ENCODE data around the gene MYO5A. TPM values are rescaled to one million over a fixed set of nuclear protein-coding genes. Genes with fewer than 3 reads are reported as not detected.

The MYO5A gene
- total RNA-seq, 4 donors from 2014 or later: 10.3 to 26.0 (median 22.7) TPM

DNA sequence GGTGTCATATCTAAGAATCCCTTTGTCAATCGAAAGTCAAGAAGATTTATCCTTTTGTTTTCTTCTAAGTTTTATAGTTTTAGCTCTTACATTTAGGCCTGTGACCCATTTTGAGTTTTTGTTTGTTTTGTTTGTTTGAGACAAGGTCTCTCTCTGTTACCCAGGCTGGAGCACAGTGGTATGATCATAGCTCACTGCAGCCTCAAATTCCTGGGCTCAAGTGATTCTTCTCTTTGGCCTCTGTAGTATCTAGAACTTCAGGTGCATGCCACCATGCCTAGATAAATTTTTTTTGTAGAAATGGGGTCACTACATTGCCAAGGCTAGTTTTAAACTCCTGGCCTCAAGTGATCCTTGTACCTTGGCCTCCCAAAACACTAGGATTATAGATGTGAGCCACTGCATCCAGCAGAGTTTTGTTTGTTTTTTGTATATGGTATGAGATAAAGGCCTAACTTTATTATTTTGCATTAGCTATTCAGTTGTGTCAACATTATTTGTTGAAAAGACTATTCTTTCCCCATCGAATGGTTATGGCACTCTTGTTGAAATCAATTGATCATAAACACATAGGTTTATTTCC lies 227.3 kb downstream of the MYO5A start:
- DNase-seq: no peak
- Histone ChIP-seq H3K36me3 (no peaks in the 10 kb centered on the region), H3K27ac (no peak overlapping the region)

DNA sequence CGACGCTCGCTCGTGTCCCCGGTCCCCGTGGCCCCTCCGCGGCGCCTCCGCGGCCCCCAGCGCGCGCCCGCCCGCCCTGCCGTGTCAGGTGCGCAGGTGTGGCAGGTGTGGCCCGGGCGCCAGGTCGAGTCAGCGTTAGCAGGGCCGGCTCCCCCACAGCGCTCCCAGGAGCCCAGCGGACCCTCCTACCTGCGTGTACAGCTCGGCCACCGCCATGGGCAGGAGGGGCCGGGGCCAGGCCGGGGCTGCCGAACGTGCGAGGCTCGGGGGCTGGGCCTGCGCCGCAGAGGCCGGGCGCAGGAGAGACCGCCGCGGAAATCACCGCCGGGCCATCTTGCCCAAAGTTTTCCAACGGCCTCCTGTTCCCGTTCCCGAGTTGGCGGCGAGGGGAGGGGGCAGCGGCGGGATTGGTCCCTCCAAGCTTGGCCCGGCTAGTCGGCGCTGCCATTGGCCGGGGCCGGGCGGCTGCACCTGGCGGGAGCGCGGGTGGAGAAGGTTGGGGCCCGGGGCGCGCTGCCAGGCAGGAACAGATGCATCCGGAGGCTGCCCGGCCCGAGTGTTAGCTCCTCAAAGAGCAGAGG lies 233.2 kb downstream of the MYO5A start, which contains the start of gene MYO5C:
Gene MYO5C, minus strand, starts transcription at position 384 of the 581 bp plus-strand sequence. Its CDS starts 168 bp downstream, at position 216.
- H3K27ac ChIP-seq: peak within 1 kb of the TSS; percentile 60 to 84
- TF ChIP-seq POLR2A (IDR thresholded peaks at IDR 0.05): peak; percentile 66 to 75
- TF ChIP-seq, protein P1, sequence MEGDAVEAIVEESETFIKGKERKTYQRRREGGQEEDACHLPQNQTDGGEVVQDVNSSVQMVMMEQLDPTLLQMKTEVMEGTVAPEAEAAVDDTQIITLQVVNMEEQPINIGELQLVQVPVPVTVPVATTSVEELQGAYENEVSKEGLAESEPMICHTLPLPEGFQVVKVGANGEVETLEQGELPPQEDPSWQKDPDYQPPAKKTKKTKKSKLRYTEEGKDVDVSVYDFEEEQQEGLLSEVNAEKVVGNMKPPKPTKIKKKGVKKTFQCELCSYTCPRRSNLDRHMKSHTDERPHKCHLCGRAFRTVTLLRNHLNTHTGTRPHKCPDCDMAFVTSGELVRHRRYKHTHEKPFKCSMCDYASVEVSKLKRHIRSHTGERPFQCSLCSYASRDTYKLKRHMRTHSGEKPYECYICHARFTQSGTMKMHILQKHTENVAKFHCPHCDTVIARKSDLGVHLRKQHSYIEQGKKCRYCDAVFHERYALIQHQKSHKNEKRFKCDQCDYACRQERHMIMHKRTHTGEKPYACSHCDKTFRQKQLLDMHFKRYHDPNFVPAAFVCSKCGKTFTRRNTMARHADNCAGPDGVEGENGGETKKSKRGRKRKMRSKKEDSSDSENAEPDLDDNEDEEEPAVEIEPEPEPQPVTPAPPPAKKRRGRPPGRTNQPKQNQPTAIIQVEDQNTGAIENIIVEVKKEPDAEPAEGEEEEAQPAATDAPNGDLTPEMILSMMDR (IDR thresholded peaks at IDR 0.05): no peak

More for the DNA sequence above, 227.3 kb downstream of the MYO5A start:
- intact Hi-C loops (cut with DNase I; ENCODE audit: low total_unique reads): no loop called here
- H3K27me3 ChIP-seq: no peaks in the 10 kb centered on the region
- no peaks in the 10 kb centered on the region for H3K4me1 ChIP-seq
- H3K4me3 ChIP-seq: no peak overlapping the region
- H3K9me3 ChIP-seq: no peaks in the 10 kb centered on the region
- TF ChIP-seq, protein P1 (IDR thresholded peaks at IDR 0.05): no peak
- no peak for TF ChIP-seq POLR2A (IDR thresholded peaks at IDR 0.05)

DNA sequence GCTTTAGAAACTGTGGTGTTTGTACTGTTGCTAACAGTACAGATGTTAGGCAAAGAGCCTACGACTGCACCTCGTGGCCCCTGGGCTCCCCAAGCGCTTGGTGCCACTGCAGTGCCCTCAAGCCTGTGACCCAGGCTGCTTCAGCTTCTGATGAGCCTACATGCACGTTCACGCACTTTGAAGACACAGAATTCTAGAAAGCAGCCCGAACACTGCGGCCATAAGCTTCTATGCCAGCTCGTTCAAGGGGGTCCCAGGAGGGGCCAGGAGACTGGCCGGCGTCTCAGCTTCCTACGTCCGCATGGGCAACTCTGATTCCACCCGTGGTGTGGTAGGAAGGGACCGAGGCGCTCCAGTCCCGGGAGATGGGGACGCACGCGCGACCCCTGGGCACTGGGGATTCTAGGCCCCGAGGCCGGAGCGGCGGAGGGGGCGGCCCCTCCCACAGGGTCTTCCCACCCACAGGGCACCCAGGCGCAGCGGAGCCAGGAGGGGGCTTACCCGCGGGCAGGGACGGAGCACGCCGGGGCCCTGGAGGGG lies 233.7 kb downstream of the MYO5A start:
- H3K4me3 ChIP-seq: peak overlapping the region; percentile 9 to 27

More for the DNA sequence above, 233.2 kb downstream of the MYO5A start, which contains the start of gene MYO5C:
- H3K27me3 ChIP-seq: peaks cover 5 to 6% of the 10 kb centered on the region in 2 donors
- no peaks in the 10 kb centered on the region for H3K9me3 ChIP-seq
- peaks cover 0 to 9% of the 10 kb centered on the region in 2 donors for H3K4me1 ChIP-seq
- H3K4me3 ChIP-seq: peak within 1 kb of the TSS; percentile 9 to 27
- peak; percentile 42 to 74 for DNase-seq
- intact Hi-C loops (cut with DNase I; ENCODE audit: low total_unique reads): no loop called here
- no peaks in the 10 kb centered on the region for H3K36me3 ChIP-seq

DNA sequence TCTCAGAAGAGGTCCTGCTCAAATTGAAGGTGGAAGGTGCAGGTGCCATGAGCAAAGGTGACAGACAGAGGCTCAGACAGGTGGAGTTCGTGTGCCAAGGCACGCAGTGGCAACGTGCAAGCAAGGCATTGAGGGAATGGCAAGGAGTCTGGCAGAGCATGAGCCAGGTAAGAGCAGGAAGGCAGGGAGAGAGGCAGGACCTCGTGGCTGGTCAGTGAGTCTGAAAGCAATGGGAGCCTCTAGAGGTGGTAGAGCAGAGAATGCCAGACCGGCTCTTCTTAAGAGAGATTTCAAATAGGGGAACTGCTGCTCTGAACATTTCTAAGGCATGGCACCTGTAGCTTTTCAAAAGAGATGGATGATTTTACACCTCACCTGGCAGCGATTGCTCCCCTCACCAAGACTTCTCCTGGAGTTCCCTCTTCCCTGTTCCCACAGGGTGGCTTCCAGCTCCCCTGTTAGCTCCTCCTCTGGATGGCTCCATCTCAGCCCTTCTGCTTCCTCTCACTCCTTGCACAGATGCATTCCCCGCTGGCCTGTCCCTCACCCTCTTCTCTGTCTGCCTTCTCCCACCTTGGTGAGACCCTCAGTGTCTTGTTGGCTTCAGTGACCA lies 235.8 kb downstream of the MYO5A start:
- intact Hi-C loops (cut with DNase I; ENCODE audit: low total_unique reads): no loop called here
- Histone ChIP-seq H3K4me3 (no peak overlapping the region), H3K27ac (peak overlapping the region in 1 of 2 donors; percentile 84), H3K27me3 (peaks cover 5 to 6% of the 10 kb centered on the region in 2 donors), H3K4me1 (peaks cover 0 to 9% of the 10 kb centered on the region in 2 donors), H3K36me3 (no peaks in the 10 kb centered on the region), H3K9me3 (no peaks in the 10 kb centered on the region)
- DNase-seq: no peak
- TF ChIP-seq, protein P1 (IDR thresholded peaks at IDR 0.05): no peak
- TF ChIP-seq POLR2A (IDR thresholded peaks at IDR 0.05): no peak

More for the DNA sequence above, 233.7 kb downstream of the MYO5A start:
- no peaks in the 10 kb centered on the region for H3K9me3 ChIP-seq
- intact Hi-C loops (cut with DNase I; ENCODE audit: low total_unique reads): no loop called here
- peaks cover 0 to 9% of the 10 kb centered on the region in 2 donors for H3K4me1 ChIP-seq
- H3K27ac ChIP-seq: peak overlapping the region; percentile 60 to 84
- H3K27me3 ChIP-seq: peaks cover 5 to 6% of the 10 kb centered on the region in 2 donors
- DNase-seq: no peak
- H3K36me3 ChIP-seq: no peaks in the 10 kb centered on the region
- TF ChIP-seq, protein P1 (IDR thresholded peaks at IDR 0.05): no peak
- TF ChIP-seq POLR2A (IDR thresholded peaks at IDR 0.05): no peak
